ENCODE measurements around the gene PXYLP1. TPM values are rescaled to one million over a fixed set of nuclear protein-coding genes. Genes with fewer than 3 reads are reported as not detected.

Gene PXYLP1
- total RNA-seq, 1 donor from 2014 or later = 37.6 TPM

DNA sequence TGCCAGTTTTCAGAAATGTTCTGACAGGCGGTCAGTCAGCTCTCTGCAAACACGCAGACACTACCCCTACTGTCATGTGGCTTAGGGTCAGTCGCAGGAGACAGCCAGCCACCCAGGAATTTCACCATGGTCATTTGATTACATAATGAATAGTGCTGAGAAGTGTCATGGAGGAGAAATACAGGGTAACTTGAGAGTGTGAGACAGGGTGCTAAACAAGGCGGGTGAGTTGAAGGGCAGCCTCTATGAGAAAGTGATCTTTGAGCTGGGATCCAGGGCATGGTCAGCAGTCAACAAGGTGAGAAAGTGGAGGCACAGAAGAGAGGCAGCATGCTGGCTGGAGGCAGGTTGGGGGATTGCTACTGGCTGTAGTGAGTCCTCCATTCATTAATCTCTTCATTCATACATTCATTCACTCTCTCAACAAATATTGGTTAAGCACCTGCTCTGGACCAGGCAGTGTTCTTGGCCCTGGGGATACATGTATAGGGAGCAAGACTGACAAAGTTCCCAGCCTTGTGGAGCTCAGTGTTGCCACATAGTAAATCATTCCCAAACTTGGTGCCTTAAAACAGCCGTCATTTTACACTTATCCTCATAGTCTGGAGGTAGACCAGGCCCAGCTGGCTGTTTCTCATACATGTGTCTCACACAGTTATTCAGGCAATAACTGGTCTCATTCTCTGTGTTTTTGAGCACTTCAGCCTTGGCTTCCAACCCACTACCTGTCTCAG is 14.8 kb downstream of the PXYLP1 start:
- H3K4me3 Mint-ChIP-seq (ENCODE audit: low read depth) = no peak overlapping the region
- TF ChIP-seq, protein P1, sequence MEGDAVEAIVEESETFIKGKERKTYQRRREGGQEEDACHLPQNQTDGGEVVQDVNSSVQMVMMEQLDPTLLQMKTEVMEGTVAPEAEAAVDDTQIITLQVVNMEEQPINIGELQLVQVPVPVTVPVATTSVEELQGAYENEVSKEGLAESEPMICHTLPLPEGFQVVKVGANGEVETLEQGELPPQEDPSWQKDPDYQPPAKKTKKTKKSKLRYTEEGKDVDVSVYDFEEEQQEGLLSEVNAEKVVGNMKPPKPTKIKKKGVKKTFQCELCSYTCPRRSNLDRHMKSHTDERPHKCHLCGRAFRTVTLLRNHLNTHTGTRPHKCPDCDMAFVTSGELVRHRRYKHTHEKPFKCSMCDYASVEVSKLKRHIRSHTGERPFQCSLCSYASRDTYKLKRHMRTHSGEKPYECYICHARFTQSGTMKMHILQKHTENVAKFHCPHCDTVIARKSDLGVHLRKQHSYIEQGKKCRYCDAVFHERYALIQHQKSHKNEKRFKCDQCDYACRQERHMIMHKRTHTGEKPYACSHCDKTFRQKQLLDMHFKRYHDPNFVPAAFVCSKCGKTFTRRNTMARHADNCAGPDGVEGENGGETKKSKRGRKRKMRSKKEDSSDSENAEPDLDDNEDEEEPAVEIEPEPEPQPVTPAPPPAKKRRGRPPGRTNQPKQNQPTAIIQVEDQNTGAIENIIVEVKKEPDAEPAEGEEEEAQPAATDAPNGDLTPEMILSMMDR (IDR thresholded peaks at IDR 0.05; ENCODE audit: unreplicated experiment) = no peak
- DNase-seq (ENCODE audit: low spot score, unreplicated experiment) = no peak
- H3K4me1 Mint-ChIP-seq (ENCODE audit: low read depth) = peaks cover 2% of the 10 kb centered on the region
- H3K9me3 Mint-ChIP-seq (ENCODE audit: low read depth) = no peaks in the 10 kb centered on the region
- no peak overlapping the region for H3K27ac Mint-ChIP-seq
- H3K27me3 Mint-ChIP-seq = no peaks in the 10 kb centered on the region
- H3K36me3 Mint-ChIP-seq (ENCODE audit: insufficient read depth) = no peaks in the 10 kb centered on the region

DNA sequence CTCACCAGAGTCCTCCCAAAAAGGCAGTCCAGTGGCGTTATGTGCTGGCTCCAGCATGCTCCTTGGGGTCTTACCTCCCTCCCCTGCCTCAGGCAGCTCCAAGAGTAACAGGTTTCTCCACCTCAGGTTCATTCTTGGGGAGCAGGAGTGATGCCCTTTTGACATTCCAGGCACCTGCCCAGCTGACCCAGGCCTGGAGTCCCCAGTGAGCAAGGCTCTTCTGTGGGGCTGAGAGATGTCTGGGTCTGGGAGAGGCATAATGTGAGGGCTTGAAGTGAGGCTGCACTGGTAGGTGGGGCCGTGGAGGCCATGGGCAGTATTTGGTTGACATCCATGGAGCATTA is 15.3 kb downstream of the PXYLP1 start:
- no peaks in the 10 kb centered on the region for H3K9me3 Mint-ChIP-seq (ENCODE audit: low read depth)
- H3K4me1 Mint-ChIP-seq (ENCODE audit: low read depth) = peaks cover 2% of the 10 kb centered on the region
- H3K27me3 Mint-ChIP-seq = no peaks in the 10 kb centered on the region
- H3K27ac Mint-ChIP-seq = no peak overlapping the region
- no peak for DNase-seq (ENCODE audit: low spot score, unreplicated experiment)
- TF ChIP-seq, protein P1 (IDR thresholded peaks at IDR 0.05; ENCODE audit: unreplicated experiment) = no peak
- no peak overlapping the region for H3K4me3 Mint-ChIP-seq (ENCODE audit: low read depth)
- no peaks in the 10 kb centered on the region for H3K36me3 Mint-ChIP-seq (ENCODE audit: insufficient read depth)

DNA sequence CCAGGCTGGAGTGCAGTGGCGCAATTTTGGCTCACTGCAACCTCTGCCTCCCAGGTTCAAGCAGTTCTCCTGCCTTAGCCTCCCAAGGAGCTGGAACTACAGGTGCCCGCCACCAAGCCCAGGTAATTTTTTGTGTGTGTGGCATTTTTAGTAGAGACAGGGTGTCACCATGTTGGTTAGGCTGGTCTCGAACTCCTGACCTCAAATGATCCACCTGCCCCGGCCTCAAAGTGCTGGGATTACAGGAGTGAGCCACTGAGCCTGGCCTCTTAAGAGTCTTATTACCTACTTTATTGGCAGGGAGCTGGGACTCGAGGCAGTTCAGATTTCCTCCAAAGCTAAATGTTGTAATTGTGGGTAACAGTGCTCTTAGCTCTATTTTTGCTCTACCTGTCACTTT is 16.4 kb downstream of the PXYLP1 start:
- TF ChIP-seq, protein P1 (IDR thresholded peaks at IDR 0.05; ENCODE audit: unreplicated experiment) = no peak
- Mint-ChIP-seq H3K27me3 (no peaks in the 10 kb centered on the region), H3K4me1 (ENCODE audit: low read depth) (peaks cover 2% of the 10 kb centered on the region), H3K27ac (no peak overlapping the region), H3K9me3 (ENCODE audit: low read depth) (no peaks in the 10 kb centered on the region), H3K36me3 (ENCODE audit: insufficient read depth) (no peaks in the 10 kb centered on the region), H3K4me3 (ENCODE audit: low read depth) (no peak overlapping the region)
- DNase-seq (ENCODE audit: low spot score, unreplicated experiment) = no peak

DNA sequence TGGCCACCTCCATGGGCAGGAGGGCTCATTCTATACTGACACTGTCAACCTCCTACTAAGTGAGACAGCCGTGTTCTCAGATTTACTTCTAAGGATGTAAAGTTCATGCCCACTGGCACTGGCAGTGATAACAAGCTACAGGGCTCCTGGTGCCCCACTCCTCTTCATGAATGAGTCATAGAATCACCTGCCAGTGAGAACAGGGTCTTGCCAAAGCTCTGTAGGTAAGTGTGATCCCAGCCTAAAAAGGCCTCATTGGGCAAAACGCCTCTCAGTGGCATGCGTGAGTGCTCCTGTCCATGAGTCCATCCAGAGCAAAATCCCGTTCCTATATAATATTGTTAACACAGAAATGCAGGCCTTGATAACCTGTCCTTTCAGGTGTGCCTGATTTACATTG is 17.4 kb downstream of the PXYLP1 start:
- Mint-ChIP-seq H3K4me1 (ENCODE audit: low read depth) (peaks cover 2% of the 10 kb centered on the region), H3K36me3 (ENCODE audit: insufficient read depth) (no peaks in the 10 kb centered on the region), H3K9me3 (ENCODE audit: low read depth) (no peaks in the 10 kb centered on the region), H3K4me3 (ENCODE audit: low read depth) (no peak overlapping the region), H3K27ac (peak overlapping the region; percentile 10), H3K27me3 (no peaks in the 10 kb centered on the region)
- DNase-seq (ENCODE audit: low spot score, unreplicated experiment) = no peak
- TF ChIP-seq, protein P1 (IDR thresholded peaks at IDR 0.05; ENCODE audit: unreplicated experiment) = no peak

DNA sequence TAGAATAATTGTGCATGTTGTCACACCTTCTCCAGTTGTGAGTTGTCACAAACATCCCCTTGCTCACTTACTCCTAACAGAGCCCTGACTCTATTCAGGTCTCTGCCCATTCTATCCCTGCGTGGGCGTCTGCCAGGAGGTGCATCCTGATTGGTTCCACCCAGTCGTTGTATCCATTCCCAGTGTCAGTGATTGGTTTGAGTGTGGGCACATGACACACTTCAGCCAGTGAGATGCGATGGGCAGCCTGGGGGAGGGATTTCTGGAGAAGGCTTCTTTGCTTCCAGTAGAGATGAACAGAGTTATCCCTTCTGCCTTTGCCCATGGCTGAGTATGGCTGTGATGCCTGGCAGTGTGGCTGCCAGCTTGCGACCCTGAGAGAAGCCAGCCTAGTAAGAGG is 18.7 kb downstream of the PXYLP1 start:
- TF ChIP-seq, protein P1 (IDR thresholded peaks at IDR 0.05; ENCODE audit: unreplicated experiment) = no peak
- Mint-ChIP-seq H3K4me1 (ENCODE audit: low read depth) (peaks cover 2% of the 10 kb centered on the region), H3K27me3 (no peaks in the 10 kb centered on the region), H3K36me3 (ENCODE audit: insufficient read depth) (no peaks in the 10 kb centered on the region), H3K9me3 (ENCODE audit: low read depth) (no peaks in the 10 kb centered on the region), H3K4me3 (ENCODE audit: low read depth) (no peak overlapping the region), H3K27ac (no peak overlapping the region)
- DNase-seq (ENCODE audit: low spot score, unreplicated experiment) = no peak

All from progenitor cell of endocrine pancreas (in vitro differentiated cells).